ENCODE data around the gene TCF12.

The TCF12 gene

DNA sequence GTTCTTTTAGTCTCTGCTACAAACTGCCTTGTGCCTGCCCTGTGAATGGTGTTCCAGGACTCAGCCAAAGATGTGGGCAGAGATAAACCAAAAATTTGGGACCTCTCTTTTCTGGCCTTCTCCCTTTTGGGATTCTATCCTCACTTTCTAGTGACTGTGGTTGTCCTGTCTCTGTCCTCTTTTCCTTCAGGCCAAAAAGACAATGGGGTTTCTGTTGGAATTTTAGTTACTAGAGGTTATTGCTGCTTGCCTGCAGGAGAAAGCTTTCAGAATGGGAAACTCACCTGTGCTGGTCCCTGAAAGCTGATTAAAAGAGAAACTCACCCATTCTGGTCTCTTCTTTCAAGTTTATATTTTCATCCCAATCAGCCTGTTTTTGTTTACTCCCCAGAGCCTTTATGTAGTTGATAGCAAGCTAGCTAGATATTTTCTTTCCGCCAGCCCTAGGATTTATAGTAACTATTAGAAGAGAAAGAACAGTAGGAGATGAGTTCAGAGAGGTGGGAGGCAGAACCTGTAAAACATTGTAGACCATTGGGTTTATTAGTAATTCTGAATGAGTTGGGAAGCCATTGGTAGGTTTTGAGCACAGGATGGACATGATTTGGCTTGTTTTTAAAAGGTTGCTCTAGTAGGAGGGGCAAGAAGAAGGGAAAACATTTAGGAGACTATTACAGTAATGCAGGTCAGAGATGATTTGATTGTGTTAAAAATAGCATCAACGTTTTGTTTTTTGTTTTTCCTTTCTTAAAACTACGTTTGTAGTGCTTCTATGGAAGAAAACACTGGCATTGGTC, 138.9 kb downstream of the TCF12 start:
- no peak for DNase-seq

DNA sequence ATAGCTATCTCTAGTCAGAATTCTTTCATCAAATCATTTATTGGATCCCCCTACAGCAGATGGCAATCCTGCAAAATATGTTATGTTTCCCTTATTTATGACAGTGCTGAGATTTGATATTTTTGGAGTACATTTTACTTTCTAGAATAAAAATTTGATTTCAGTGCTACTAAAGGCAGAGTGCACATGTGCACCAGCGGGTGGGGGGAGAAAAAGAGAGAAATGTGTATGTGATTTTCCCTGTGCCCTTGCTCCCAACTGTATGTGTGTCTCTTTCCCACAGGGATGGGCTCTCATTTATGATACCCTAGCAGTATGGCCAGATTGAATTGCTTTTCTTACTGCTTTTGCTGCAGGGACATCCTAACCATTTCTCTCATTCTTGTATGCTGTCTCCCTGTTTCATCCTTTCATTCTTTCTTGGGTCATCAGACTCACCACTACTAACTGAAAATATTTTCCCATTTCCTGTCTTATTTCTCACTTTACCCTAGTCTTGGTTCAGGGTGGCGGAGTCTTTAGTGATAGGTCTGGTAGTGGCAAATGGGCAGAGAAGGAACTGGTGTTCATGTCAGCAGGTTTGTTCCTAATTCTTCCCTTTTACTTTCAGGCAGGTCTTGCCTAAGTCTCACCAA, 140.7 kb downstream of the TCF12 start:
- DNase-seq, result no peak

DNA sequence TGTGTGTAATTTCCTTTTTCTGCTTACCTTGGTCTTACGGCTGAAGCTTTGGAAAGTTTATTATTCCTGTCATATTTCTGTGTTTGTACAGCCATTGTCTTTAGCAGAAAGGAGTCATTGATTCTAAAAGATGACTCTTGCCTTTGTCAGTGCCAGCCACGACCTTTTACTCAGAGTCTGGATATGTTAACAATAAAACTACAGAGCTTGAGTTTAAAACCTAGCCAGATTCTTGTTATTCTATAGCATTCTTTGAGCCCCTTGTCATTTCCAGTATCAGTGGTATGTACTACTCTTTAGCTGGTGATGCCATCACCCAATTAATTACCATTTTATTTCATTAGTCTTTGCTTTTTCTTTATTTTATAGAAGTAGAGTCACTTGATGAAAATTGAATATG, 142.4 kb downstream of the TCF12 start:
- no peak for DNase-seq

DNA sequence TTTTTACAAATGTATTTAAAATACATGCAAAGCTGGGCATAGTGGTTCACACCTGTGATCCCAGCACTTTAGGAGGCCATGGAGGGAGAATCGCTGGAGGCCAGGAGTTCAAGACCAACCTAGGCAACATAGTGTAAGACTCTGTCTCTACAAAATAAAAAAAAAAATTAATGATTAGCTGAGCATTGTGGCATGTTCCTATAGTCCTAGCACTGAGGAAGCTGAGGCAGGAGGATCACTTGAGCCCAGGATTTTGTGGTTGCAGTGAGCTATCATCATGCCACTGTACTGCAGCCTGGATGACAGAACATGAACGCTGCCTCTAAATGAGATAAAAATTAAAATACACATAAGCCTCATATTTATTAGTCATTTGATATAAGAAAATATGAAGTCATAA, 142.8 kb downstream of the TCF12 start:
- no peak for DNase-seq

DNA sequence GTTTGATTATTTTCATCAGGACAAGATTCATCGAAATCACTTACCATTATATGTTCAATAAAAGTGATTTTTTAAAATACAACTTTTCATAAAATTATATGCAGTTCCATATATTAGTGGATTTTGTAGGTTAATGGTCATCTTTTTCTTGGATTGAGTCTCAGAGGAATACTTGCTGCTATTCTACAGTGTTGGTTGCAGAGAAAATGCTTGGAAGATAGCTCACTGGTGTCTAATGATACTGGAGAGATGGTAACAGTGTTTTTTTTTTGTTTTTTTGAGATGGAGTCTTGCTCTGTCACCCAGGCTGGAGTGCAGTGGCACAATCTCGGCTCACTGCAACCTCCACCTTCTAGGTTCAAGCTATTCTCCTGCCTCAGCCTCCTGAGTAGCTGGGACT, 143.3 kb downstream of the TCF12 start:
- no peak for DNase-seq

DNA sequence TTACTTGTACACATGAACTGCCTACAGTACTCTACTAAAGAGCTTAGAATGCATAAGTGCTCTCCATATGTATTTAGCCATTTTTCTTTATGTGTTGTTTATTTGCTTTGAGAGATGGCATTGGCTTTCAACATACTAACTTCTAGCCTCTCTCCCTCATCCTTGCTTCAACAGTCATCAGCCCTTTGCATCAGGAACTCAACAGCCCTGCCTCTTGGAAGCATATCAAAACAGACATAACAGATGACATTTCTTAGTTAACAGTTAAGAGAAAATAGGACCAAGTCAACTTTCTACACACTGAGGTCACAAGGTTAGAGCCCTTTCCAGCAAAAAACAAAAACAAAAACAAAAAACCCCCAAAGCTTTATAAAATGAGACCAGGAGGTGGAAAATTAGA, 145.6 kb downstream of the TCF12 start:
- DNase-seq, result no peak

DNA sequence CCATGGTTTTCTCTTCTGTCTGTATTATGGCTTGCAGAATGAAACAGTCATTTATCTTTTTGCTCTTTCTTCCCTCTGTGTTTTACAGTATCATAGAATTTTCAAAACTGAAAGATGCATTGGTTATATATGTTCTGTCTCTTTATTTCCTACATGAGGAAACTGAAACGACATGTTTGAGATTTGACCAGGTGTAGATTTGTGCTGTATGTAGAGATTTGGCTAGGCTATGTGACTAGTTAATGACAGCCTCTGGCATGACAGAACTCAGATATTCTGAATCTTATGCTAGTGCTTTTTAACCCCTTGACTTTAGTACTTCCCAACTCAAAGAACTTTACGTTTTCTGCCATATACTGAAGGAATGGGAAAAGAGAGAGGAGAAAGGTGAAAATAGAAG, 151.0 kb downstream of the TCF12 start:
- DNase-seq, result no peak

DNA sequence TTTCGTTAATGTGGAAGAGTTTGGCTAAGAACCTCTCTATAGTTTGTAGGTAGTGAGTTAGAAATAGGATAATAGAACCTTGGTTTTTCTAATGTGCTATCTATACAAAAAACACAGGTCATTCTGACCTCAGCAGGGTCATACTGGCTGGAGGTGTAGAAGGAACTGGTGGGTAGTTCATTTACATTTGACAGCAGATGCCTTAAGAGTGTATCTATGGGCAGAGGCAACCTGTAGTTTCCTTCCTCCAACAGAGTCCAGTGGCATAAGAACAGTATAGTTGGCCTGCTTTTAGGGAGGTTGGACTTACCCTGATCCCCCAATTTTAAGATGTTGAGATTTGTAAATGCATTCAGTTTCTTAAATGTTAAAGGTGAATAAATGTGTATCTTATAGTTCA, 152.2 kb downstream of the TCF12 start:
- no peak for DNase-seq

DNA sequence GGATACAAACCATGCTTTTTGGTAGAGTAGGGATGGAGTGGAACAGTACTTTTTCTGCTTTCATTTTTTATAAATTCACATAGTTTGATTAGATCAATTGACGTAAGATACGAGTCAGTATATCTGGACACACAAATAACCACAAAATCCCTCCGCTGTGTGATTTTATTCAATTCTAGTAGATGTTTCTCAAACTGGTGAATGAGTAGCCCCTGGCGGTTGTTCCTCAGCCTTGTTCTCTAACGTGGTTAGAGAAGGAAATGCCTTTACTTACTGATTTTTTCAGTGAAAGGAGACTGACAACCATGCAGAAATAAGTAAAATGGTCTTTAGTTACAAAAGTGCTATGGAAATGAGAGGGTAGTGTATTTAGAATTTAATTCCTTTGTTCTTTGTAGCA, 161.0 kb downstream of the TCF12 start:
- DNase-seq, result no peak

DNA sequence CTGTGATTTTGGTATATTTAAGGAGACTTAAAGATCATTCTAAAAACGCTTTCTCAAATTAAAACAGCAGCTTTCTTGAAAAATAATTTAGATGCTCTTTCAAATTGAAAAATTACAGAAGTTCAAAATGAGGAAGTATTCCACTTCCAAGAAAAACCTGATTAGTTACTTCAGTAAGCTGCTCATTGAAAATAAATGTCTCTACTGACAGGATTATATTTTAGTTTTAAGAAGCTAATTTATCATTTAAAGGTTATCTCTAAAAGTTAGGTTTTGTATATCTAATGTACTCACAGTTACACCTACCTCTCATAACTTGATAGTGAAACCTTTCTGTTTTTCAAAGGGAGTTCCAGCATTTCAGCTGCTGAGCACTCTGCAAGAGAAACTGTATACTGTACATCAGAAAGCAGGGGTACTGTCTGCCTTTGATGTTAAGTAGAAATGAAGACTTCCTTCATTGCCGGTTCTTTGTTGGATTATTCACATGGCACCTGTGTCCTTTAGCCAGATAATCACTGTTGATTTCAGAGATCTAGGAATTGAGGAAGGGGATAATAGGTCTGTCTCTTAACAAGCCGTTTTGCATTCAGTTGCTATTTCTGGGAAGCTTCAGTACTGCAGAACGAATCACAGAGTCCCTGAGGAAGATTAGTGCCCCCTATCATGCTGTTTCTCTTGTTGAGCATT, 161.6 kb downstream of the TCF12 start:
- DNase-seq, result no peak

DNA sequence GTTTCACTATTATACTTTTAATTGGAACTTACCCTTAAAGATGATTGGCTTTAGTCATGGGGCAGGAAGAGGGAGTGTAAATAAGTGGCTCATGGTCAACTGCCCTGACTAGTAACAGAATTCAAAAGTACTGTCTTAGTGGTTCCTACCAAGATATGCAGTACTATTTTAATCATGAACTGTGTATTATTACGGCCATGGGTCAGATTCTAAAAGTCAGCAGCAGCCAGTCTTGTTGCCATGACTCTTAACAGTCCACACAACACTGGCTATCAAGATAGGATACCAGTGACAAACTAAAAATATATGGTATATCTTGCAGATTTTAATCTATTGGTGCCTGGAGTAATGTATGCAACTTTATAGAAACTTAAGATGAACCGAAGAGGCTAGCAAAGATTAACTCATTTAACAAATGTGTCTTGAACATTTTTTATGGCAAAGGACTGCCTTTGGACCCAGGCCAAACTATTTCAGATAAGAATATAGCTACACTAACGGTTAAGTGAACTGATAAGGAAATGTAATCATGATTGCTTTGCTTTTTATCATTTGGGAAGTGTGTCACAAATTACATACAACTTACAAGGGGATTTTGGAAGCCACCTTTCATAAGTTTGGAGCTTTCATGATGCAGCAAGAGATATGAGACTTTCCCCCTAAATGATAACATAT, 163.7 kb downstream of the TCF12 start:
- no peak for DNase-seq

DNA sequence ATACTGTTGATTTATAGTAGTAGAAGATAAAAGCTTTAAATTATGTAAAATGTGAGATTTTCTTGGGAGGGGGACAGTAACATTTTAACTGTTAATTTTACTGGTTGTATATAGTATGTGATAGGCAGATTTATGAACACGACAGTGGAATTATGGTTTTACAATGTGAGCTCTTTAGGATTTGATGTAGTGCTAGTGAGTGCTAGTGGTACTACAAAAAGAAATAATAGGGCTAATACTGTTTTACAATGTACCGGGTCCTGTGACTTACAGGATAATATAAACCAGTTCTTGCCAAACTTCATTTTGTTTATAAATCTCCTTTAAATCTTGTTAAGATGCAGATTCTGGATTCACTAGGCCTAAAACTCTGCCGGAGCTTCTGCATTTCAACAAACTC, 165.7 kb downstream of the TCF12 start:
- no peak for DNase-seq

DNA sequence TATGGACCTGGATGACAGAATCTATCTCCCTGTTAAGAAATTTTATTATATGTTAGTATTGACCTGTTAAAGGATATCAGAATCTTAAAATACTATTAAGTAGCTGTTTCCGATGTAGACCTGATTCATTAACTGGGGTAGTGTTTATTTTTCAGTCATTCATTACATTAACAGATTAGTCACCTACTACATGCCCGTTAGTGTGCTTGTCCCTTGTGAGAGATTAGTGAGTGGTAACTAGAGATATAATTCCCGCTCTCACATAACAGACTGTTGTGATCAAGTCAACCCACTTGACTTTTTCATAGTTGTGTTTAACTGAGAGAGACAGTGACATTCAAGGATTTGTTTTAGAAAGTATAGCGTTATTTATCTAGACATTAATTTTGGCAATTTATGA, 166.8 kb downstream of the TCF12 start:
- no peak for DNase-seq

DNA sequence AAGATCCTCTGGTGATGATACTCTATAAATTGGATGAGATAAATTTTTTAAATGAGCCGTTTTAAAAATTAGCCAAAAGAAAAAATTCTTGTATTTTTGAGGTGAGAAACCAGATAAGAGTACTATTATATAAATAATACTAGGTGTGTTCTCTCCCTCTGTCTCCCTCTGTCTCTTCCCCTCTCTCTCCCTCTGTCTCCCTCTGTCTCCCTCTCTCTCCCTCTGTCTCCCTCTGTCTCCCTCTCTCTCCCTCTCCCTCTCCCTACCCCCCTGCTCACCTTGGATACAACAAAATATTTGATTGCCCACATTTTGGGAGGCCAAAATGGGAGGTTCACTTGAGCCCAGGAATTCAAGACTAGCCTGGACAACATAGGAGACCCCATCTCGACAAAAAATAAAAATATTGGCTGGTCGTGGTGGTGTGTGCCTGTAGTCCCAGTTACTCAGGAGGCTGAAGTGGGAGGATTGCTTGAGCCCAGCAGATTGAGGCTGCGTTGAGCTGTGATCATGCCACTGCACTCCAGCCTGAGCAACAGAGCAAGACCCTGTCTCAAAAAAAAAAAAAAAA, 168.5 kb downstream of the TCF12 start:
- DNase-seq, result no peak

DNA sequence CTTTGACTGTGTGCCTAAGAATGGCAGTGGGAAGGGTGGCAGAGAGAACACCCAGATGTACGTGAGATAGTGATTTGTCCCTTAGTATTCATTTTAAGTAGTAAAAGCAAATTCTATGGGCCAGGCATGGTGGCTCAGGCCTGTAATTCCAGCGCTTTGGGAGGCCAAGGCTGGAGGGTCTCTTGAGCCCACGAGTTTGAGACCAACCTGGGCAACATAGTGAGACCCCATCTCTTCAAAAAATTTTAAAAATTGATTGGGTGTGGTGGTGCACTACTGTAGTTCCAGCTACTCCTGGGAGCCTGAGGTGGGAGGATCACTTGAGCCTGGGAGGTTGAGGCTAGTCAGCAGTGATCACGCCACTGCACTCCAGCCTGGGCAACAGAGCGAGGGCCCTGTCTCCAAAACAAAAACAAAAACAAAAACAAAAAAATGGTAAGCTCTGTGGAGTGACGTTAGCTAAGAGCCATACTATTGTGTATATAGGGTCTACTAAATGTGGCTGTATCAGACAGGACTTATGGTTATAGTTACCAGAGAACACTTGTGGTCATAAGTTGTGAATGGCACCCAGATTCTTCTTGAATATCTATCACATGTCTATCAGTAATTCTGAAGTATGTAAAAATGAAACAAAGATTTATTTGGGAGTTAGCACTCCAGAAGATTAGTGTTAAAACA, 171.5 kb downstream of the TCF12 start:
- DNase-seq, result no peak

DNA sequence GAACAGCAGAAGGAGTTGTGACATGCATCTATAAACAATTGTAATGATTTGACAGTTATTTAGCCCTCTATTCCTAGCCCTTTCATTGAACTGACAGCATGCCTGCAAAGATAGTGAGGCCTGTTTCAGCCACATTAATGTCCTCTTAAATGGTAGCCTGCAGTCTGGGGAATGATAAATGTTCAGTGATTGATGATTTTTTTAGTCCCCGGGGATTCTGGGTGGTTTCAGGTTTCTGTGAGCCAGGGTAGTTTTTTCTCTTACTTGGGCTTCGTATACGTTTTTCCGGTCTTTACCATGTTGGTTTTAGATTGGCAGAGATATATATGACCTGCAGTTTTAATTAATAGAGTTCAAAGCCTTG, 172.0 kb downstream of the TCF12 start:
- no peak for DNase-seq

DNA sequence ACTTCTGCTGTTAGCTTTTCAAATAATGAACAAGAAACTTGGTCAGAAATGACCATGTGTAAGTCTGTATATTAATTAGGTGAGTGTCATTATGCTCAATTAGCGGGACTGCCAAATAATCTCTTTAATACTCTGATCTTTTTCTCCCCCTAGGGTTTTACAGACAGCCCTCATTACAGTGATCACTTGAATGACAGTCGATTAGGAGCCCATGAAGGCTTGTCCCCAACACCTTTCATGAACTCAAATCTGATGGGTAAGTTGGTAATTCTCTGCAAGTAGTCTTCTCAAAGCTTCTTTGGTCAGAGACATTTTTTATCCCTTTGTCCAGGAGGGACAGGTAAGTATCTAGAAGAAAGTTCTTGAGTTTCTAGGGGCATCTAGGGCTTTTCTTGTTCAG, 173.2 kb downstream of the TCF12 start:
- no peak for DNase-seq

DNA sequence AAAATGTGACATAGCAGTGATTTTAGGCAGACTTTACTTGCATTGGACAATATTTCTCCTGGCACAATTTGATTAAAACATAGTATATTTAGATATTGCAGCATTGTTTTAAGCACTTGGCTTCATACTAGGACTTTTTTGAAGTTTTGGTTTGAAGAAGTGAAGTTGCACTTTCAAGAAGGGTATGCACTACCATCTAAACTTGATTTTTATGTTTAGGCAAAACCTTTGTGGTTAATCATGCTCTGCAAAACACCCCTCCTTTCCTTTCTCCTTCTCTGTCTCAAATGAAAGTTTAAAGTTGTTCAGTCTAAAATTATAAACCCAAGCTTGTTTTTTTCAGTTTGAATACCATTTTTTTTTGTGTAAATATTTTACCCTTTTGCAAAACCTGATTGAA, 173.8 kb downstream of the TCF12 start:
- DNase-seq, result no peak

DNA sequence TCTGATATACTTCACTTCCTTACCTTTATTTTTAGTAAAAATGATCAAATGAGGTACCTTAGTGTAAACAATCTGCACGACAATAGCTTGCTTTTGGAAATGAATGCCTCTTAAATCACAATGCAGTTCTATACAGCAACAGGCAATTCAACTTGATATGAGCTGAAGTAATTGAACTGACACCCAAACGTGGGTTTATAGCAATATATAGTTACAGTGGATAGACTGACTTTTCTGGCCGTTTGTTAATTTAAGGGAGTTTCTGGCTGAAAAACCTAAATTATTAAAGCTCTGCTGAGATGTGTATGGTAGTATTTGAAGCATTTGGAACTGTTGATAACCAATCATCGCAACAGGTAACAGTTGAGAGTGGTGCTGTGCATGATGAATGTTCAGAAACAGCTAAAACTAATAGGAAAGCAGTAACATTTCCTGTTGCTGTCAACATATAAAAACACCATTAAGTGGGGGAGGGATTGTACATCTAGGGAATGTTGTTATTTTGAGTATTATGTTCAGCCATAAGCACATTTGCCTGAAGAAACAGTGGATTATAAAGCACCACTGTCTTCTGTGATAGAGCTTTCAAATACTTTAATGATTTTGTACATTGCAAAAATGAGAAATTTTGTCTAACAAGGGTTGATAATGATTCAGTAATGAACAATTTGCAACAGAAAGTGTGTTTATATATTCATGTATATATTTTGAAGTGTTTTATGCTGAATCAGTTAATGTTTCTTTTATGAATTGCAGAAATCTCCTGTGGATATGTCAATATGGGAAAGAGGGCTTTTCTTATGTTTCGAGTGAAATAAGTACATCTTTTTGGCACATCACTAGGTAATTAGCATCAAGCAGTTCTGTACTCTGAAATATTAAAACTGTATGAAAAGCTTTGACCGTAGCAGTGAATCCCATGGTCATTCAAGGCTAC, 176.1 kb downstream of the TCF12 start:
- DNase-seq, result no peak

DNA sequence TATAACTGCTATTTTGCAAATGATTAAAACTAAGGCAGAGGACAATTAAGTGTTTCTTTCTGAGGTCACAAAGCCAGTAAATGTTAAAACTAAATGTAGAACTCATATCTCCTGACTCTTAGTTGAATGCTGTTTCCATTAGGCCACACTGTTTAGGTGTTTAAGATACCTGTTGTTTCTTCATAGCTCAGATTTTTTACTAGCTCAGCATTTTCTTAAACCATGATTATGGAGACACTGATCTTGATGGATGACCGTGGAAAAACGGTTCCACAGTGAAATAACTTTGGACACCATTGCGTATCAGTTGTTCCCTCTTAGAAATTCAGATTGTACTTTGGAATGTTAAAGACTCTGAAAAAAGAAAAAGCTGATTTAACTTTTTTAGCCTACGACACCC, 177.5 kb downstream of the TCF12 start:
- DNase-seq, result no peak

DNA sequence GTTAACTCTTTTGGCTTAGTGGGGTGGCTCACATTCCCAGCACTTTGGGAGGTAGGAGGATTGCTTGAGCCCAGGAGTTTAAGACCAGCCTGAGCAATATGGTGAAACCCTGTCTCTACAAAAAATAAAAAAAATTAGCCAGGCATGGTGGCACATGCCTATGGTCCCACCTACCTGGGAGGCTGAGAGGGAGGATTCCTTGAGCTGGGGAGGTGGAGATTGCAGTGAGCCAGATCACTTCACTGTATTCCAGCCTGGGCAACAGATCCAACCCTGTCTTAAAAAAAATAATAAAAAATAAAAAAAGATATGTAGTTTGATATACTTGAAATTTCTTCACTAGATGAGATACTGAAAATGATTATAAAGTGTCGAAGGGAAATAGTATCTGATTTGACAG, 178.8 kb downstream of the TCF12 start:
- DNase-seq, result no peak

All from DMS153 (cell line).